NCI-H2196 treated with DMSO at 0.1 percent for 48 hours (cell line): ENCODE measurements around the gene PPP2R5B.

ENCODE experiments used
- DNase-seq: peaks from one replicate; lab custom pipeline; 2025; ENCODE audit not compliant: unreplicated experiment; lab: John Stamatoyannopoulos, UW

Gene PPP2R5B

DNA sequence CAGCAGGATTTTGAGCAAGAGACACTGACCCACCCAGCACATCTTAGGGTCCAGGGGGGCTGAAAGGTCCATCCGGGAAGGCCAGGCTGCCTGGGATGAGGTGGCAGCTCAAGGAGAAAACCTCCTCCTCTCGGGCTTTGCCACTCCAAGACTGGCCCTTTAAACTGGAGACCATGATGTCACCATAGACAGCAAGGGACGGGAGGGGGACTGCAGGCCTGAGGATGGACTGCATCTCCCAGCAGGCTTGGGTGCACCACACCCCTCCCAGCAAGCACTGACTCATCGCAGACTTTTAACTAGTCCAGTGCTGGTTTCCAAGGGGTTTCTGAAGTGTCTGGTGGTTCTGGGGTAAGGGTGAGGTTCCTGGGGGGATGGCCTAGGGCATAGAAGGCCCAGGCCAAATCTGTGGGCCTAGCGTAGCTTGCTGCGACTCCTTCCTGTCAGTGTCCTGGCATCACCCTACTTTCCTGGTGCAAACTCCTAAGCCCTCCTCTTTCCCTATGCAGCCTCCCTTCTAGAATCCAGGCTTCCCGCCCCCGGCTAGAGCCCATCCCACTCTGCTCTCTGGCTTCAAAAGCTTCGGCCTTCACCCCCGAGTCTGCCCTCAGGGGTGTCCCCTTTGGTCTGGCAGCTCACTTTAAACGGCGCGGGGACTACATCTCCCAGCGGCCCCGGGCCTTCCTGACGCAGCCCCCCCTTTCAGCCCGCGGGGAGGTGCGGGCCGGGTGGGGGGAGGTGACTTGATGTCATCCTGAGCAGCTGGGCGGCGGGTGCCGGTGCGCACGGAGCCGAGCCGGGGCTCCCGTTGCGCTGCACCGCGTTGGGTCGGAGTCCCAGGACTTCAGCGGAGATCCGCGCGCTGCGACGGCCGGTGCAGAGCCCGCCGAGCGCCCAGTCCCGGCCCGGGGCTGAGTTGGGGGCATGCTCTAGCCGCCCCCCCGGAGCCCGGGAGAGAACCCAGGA lies at the start of gene PPP2R5B:
Gene PPP2R5B, plus strand, starts transcription at position 746 of the 966 bp plus-strand sequence. CDS start 1,046 bp downstream, outside the sequence.
- DNase-seq: peak; percentile 93

DNA sequence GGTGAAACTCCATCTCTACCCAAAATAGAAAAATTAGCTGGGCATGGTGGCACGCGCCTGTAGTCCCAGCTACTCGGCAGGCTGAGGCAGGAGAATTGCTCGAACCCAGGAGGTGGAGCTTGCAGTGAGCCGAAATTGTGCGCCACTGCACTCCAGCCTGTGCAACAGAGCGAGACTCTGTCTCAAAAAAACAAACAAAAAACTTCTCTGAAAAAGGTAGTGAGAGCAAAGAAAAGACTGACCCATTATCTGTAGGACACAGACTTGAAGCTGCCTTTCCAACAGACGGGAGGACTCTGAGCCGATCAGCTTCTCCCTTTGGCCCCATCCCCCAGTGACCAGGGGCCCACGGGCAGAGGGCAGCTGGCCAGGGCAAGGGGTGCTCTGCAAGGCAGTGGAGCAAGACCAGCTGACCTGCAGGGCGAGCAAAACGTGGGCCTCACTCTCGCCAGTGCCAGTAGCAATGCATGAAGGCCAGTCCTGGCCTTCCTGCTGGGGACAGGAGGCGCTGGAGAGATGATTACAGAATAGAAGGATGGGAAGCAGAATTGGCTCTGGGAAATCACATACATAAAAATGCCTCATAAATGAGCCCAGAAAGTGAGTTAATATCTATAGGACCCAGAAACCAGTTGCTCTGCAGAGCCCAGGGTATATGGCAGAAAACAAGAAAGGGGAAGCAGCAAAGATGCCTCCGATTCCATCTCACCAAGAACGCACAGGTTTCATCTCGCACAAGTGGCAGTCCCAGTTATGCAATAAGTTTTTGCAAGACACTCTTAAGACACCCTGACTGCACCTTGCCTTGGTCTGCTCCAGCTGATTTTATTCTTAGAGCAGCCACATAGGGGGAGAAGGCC lies 48.9 kb upstream of the PPP2R5B start:
- no peak for DNase-seq

DNA sequence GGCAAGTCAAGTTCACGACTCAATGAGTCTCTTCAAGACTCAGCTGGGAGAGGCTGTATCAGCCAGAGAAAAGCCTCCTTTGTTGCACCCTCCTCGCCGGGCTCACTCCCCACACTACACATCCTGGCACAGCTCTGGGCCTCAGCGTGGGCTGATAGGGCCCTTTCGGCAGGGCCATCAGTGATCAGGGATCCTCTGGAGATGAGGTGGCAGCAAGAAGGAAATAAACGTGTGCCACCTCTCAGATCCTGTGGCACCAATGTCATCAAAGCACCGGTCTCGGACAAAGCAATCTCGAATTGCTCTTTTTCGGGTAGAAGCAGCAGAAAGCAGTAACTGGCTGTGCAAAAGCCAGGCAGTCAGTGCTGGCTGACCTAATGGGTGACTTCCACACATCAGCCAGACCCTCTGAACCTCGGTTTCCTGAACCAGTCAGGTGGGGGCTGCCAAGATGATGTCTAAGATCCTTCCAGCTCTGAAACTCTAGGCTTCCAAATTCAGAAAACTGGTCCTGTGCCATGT lies 48.2 kb upstream of the PPP2R5B start:
- DNase-seq: no peak

DNA sequence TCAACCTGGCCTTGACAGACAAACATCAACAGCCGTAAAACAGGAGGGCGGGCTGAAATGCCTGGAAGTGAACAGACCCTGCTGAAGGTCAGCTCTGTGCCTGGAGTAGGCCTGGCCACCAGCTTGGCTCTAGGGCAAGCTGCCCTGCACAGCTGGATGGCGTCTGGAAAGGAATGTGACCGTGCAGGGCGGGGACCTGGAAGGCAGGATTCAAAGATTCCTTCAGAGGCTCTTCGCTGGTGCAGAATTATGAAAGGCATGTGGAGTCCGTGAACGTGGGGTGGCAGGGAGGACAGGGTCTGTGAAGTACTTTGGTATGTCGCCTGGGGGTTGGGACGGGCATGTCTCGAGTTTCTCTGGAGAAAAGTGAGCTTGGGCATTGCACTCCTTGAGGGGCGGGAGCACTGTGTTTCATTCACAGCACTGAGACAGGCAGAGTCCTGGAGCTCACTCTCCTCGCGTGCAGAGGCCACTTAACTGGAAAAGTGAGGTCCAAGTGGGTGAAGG lies 47.6 kb upstream of the PPP2R5B start:
- DNase-seq: no peak

DNA sequence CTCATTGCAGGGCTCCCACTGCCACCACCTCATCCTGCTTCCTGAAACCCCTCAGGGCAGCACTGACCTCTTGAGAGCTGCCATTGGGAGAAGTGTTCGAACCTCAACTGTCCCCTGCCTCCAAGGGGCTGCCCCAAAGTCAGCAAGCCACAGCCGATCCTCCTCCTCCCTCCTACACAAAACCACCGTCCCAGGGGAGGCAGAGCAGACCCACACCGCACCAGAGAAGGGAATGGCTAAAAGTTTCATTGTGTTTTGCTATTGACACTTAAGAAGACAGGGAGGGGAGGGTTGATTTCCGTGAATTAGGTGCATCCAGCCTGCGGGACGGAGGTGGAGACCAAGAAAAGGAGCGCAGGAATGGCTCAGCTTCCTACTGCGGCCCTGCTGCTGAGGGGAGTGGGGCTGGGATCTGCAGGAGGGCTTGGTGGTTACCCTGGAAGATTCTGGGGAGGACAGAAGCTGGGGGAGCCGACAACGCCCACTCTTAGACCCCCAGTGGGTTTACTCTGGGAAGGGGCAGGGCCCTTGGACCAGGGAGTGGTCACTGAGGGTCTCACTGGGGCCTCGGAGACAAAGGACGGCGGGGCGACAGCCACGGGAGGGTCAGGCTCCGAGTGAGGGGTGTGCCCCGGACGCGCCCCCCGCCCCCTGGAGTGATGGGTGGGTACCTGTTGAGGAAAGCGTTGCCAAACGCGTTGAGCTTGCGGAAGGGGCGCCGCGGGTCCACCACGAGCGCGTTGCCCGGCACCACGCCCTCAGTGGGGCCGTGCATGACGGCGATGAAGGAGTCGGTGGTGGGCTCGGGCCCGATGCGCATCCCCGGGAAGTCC lies 46.9 kb upstream of the PPP2R5B start:
- no peak for DNase-seq

DNA sequence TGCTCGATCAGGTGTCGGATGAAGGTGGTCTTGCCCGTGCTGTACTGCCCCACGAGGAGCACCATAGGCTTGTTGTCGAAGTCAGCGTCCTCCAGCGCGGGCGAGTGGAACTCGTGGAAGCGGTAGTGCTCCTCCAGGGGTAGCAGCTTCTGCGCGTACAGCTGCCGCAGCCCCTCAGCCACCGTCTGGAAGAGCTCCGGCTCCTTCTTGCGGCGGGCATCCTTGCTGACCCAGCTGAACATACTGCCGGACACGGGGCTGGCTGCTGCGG lies 46.3 kb upstream of the PPP2R5B start:
- DNase-seq: no peak

DNA sequence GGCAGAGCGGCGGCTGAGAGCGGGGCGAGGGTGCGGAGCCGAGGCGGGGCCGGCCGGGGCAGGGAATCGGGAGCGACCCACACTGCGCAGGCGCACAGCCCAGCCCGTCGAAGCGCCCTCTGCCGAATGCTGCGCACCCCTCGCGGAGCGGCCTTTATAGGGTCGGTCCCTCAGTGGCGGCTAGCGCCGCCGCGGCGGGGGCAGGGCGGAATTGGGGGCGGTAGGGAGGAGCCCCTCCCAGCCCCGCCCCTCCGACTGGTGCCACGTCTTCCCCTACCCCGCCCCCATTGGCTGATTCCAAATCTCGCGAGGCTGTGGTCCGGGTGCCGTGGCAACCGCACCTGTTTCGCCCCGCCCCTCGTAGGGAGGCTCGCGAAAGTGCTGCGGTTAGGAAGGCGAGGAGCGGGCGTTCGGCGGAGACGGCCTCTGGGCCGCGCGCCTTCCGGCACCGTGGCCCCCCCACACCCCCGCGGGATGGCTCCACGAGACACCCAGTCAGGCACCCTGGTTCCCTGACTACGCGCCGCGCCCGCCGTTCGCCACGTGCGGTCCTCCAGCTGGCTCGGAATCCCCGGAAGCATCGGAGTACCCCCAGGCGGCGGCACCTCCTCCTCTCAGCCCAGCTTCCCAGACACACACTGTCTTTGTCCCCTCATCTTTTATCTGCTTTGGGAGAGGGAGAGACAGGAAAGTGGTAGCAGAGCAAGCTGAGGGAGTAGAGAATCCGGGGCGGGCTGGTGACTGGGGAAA lies 45.8 kb upstream of the PPP2R5B start, which contains the start of gene EHD1:
Gene EHD1, minus strand, starts transcription at position 128 of the 750 bp plus-strand sequence. CDS start 157 bp downstream, outside the sequence.
- peak; percentile 93 for DNase-seq

DNA sequence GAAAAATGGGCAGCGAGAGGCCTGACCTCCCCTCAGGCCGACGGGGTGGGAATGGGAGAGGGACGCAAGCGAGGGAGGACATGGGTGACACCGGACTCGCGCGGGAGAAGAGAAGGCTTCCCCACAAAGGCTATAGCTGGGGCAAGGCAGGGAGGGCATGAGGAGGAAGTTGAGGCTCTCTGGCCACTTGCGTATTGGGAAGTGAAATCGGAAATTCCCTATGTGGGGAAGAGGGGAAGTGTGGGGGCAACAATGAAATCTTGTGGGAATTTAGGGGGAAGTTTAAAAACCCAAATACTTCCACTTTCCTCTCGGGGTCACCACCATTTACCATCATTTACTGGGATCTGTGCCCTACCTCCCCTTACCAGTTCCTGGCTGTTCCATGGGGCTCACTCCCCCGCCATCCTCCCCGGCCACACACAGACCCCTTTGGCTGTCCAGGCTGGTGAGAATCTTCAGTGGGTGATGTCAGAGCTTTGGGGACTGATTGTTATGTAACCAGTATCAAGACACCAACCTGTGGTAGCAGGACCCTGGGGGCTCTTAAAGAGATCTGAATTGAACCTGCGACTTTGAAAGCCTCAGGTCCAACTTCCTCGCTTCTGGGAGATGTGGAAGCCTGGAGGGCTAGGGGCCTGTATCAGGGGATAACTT lies 45.1 kb upstream of the PPP2R5B start:
- no peak for DNase-seq

DNA sequence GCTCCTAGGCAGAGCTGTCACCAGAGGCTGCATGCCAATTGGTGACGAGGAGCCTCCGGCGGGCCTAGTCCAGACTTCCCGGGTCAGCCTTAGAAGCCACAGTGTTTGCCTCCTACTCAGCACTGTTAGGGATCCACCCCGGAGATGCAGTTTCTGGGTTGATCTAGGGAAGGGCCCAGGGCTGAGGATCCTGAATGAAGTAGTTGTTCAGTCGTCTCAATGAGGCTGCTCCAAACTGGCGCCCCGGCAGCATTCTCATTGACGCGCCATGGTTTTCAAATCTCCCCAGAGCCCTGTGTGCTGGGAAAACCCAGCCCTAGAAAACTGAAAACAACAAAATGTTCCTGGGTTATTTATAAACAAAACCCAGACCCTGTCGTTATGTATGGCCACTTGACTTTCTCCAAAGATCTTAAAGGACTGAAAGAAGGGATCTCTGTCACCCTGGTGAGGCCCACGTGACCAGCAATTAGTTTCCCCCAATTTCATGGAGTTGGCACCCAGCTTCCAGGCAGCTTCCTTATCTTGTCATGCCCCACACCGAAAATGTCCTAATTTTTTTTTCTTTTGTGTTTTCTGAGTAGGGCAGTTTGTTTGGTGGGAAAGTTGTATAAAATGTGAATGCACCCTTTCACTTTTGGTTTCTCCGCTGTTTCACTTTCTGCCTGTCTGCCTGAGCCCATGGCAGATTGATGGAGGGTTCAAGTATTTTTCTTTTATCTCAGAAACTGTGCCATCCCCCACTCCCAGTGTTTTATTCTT lies 44.1 kb upstream of the PPP2R5B start:
- no peak for DNase-seq

DNA sequence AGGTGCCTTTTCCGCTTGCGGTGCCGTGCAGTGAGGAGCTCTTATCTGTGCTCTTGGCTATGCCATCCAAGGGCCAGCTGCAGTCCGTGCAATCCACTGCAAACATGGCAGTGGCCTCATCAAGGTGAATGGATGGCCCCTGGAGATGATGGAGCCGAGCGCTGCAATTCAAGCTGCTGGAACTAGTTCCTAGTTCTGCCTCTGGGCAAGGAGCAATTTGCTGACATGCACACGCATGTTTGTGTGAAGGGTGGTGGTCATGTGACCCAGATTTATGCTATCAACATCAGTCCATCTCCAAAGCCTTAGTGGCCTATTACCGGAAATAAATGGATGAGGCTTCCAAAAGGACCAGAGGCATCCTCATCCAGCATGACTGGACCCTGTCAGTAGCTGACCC lies 43.0 kb upstream of the PPP2R5B start:
- no peak for DNase-seq

DNA sequence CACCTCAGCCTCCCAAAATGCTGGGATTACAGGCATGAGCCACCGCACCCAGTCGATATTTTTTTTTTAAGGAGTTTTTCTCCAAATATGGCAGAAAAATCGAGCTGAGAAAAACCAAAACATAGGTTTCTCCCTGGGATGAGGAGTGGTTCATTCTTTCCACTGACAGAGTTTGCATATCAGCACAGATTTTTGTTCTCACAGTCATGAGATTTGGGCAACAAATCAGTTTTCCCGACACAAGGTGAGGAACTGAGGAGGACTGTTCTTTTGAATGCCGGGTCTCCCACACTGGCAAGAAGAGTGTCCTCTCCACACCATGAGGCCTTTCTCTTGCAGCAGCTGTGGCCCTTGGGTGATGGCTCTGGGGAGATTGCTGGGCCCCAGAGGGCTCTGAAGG lies 42.2 kb upstream of the PPP2R5B start:
- DNase-seq: no peak

DNA sequence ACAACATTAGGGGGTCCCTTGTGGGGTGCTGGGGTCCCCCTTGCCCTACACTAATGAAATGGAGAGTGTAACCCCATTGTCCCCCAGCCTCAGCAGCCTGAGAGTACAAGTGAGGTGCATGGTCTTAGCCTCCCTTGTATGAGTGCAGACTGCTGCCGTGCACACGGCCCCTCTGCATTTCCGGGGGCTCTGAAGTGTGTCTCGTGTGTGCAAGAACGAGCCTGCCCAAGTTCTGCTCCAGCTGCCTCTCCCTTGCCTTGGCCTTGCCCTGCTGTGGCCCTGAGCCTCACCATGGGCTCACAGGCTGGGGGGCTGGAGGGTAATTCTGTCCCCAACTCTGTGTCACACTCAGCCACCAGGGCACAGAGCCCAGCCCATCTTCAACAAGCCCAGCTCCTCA lies 40.9 kb upstream of the PPP2R5B start:
- DNase-seq: no peak

DNA sequence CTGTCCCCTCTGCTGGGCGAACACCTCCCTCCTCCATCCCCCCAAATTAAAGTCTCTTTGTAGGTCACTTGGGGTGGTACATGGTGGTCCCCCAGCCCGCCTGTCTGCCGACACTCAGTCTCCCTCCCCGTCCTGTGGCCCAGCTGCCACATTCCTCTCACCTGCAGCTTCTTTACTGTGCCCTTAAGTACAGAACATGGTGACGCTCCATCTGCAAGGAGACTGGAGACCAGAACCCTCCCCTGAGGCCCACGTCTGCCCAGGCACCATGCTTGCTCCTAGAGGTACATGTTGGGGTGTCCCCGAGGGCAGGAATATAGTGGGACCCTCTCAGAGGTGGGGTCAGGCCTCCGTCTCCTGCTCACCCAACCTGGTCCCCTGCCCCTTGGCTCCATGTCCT lies 40.5 kb upstream of the PPP2R5B start:
- no peak for DNase-seq

DNA sequence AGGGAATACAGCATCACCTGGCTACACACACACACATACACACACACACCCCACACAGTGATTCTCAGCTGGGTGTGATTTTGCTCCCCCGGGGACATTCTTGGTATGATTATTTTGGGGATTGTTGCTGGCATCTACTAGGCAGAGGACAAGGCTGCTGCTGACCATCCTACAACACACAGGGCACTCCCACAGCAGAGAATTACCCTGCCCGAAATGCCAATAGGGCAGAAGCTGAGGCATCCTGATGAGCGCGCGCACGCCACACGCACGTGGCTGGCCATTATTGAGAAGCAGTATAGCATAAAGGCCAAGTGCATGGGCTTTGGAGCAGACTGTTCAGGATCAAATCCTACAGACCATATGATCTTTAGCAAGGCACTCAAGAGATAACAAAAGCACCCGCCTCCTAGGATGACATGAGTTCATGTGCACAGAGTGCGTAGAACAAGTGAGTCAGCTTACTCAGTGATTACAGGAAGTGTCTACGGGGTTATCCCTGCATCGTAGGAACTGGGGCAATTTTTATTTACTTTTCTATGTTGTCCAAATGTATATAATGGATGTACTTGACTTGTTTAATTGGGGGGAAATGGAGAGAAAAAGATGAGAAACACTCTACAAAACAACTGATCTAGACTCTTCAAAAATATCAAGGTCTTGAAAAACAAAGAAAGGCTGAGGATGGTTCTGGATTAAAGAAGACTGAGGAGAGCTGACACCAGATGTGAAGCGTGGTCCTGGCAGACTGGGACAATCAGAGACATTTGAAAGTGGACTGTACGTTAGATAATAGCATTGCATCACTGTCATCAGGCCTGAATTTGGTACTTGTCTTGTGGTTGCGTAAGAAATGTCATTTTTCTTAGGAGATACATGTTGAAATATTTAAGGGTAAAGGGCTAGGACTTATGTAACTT lies 38.9 kb upstream of the PPP2R5B start:
- no peak for DNase-seq

DNA sequence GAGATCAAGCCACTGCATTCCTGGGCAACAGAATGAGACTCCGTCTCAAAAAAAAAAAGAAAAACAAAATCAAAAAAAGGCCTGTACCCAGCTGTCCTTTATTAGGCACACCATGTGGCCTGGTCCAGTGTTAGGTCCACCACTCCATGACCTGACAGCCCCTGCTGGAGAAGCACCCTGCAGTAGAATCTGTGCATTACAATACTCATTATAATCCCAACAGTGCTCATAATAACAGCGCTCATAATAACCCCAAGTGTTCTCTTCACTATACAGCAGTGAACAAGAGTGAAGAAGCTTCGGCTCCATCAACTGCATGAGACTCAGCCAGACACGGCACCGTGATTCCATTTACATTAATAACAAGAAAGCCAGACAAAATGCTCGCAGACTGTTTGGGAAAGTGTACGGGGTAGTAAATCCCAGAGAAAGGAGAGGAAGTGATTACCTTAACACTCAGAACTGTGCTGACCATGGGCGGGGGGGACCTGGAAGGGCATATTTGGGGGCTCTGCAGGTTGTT lies 37.2 kb upstream of the PPP2R5B start:
- DNase-seq: no peak

DNA sequence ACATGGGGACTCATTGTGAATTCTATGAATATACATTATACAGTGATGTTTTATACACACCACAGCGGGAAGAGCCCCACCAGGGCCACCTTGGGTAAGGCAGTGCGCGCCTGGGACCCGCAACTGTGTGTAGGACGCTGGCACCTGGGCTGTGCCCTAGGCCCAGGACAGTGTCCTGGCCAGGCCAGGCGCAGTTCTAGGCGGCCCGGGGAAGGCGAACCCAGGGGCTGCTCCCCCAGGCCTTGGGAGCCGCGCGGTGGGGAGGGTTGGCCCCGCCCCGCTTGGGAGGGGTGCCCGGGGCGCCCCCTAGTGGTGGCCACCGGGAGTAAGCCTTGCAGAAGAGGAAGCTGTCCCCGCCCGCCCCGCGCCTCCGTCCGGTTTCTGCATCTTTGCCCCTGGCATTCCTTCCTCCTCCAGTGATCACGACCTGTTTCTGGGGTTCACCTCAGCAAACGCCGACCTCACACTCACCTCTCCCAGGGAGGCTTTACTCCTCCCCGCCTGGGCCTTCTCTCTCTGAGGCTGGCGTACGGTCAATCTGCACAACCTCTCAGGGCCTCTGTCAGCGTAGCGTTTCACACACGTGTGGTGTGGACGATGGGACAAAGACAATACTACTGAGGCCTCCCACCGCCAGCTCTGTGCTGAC lies 36.6 kb upstream of the PPP2R5B start:
- peak; percentile 49 for DNase-seq

DNA sequence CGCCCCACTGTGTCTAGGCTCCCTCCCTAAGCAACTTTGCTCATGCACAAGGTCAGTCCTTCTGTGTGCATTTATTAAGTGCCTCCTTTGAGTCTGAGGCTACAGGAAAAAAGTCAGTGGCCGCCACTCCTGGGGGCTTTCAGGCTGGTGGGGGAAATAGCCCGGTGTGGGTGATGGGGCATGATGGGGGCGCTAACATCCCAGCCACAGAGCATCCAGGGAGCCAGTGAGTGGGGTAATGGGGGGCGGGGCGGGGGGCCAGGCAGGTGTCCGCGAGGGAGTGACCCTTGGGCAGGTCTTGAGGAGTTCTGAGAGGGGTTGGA lies 36.1 kb upstream of the PPP2R5B start:
- DNase-seq: no peak
